GM19397 (cell line): ENCODE measurements around the gene WDR33.

Experiments
- ATAC-seq: cut with Tn5 transposase; IDR thresholded peaks from one replicate; pipeline ENCODE4 v1.9.1; 2021; ENCODE audit warnings: mild to moderate bottlenecking, moderate library complexity; ENCODE audit not compliant: unreplicated experiment

Gene WDR33

GRCh38 chr2:127675331-127676261 lies 135.4 kb downstream of the WDR33 start, which contains the start of gene LIMS2:
TSS of gene LIMS2 (minus strand) at chr2:127675530. CDS start at chr2:127675024, 506 bp downstream.
- ATAC-seq = no peak

DNA sequence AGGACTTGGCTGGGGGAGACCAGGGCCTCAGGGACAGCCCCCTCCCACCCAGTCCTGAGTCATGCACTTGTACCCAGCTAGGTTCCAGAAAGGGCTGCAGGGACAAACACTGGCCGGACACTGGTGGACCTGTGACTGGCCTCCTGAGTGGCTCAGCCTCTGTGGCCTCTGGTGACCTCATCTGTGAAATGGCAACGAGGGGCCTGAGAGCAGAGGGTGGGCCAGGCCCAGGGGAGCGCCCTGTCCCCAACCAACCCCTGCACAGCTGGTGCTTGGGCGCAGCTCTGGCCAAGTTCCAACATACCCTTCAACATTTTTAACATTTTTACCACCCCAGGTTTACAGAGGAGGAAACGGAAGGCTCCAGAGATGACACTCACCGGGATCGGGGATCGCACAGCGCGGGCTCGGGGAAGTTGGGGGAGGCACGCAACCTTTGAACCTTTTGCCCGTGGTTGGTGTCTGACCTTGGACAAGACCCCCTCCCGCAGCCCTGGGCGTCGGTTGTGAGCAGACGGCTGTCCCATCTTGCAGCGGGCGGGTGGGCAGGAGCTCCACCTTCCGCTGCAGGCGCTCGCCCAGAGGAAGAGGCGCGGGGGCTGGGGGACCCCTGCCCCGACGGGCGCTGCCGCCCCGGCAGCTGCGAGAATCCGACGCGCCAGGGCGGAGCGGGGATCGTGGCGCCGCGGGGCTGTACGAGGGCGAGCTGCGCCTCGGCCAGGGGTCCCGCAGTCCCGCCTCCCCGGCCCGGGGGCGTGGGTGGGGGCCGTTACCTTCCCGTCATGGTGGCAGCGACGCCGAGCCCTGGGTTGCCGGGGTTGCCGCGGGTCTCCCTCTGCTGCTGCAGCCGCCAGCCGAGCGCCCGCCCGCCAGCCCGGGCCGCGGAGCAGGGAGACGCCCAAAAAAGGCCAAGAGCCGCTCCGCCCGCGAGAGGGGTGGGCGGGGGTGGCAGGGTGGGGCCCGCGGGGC lies 136.4 kb downstream of the WDR33 start:
- ATAC-seq = no peak

DNA sequence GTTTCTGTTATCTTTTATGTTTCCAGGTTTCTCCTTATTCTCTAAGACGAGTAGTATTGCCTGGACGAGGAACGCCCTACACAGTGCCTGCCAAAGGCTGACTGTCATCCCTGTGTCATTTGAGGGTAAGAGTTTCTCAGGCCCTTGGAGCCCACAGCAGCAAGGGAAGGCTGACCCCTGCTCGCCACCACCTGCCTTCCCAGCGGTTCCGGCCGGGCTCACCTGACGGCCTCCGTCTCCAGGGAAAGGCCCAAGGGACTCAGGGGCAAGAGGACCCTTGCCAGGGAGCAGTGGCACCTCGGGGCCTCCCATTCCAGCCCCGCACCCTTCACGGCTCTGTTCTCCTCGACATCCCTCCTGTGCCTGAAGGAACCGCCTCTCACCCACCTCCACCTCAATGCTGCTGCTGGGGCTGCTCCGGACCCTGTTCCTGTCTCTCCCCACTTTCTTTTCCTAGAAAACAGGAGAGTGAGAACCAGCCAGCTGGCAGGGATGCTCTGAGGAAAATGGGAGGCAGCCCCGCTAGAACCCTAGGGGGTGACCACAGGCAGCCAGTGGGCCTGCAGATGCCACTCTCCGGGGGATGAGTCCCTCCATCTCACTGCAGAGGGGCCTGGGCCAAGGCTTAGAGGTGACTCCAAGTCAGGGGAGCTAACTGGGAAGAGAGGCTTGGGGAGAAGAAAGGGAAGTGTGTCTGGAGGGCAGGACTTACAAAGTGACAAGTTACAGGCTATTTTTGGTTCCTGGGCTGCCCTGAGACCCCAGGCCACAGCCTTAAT lies 137.5 kb downstream of the WDR33 start:
- ATAC-seq = no peak

DNA sequence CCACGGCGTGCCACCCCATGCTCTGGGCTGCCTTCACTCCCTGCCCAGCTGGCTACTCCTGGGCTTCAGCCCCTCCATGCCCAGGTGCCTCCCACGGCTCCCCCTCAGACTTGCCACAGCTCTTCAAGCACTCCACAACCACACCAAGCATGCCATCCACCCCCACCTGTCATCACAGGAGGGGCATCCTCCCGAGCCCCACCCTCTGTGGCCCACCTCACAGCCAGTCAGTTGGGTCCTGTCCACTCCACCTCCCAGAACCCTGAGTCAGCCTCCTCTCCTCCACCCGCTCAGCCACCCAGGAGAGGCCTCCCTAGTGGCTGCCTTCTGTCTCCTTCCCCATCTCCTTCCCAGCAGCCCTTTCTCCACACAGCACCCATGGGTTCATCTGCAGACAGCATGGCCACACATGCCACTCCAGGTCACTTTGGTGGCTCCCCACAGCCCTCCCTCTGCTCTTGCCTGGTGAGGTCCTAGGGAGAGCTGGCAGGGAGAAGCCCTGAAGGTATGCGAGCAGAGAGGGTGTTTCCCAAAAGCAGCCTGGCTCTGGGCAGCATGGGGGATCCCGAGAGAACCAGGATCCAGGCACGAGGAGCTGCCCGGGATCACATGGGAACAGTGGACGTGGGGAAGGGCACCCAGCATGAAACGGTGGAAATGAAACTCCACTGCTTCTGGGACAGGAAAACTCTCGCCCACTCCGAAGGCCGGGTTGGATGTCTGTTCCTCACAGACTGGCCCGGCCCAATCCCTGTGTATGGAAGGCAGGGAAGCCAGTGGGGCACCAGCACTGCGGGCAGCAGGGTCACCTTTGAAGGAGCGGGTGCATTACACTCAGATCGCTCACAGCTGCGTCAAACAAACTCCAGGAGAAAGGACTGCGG lies 138.4 kb downstream of the WDR33 start:
- ATAC-seq = no peak

DNA sequence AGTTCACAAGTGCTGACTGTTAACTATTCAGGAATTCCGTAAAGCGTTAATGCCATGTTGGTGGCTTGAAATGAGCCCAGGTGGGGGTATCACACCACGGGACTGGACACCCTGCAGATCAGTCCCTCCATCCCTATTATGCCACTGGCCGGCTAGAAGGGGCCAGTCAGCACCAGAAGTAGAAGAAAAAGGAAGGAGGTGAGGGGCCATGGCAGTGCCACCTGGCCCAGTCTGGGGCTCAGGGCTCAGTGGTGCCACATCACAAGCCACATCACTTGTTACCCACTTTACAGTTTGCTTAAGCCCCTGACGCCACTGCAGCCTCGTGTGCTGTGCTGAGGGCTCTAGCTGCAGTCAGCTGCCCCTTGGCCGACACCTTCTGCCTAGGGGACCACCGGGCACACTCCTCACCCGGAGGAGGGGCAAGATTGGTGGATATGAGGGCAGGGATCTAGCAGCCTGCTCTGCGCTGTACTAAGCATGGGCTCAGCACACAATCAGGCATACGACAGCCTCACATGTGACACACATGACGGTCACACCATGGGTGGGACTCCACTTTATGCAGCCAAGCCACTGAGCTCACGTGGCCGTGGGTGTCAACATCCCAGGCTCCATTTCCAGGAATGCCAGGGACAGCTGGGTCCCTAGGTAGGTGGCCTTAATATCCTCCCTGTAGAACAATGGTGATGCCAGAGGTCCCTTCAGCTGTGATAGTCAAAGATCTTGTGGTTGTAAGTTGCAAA lies 139.2 kb downstream of the WDR33 start:
- no peak for ATAC-seq

DNA sequence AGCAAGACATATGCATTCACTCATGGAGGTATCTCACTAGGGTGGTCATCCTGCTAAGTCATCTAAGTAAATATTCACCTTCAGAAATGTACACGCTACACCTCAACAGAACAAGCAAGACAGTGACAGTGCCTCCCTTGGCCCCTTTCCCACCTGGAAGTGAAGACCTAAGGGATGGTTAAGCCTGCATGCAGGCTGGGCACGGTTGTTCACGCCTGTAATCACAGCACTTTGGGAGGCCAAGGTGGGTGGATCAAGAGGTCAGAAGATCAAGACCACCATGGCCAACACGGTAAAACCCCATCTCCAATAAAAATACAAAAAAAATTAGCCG lies 140.0 kb downstream of the WDR33 start:
- ATAC-seq = no peak

- ATAC-seq = no peak
Observed at GRCh38 chr2:127670055-127670956, 140.7 kb downstream of the WDR33 start.

- ATAC-seq = no peak
Observed at GRCh38 chr2:127669056-127669455, 141.9 kb downstream of the WDR33 start.

DNA sequence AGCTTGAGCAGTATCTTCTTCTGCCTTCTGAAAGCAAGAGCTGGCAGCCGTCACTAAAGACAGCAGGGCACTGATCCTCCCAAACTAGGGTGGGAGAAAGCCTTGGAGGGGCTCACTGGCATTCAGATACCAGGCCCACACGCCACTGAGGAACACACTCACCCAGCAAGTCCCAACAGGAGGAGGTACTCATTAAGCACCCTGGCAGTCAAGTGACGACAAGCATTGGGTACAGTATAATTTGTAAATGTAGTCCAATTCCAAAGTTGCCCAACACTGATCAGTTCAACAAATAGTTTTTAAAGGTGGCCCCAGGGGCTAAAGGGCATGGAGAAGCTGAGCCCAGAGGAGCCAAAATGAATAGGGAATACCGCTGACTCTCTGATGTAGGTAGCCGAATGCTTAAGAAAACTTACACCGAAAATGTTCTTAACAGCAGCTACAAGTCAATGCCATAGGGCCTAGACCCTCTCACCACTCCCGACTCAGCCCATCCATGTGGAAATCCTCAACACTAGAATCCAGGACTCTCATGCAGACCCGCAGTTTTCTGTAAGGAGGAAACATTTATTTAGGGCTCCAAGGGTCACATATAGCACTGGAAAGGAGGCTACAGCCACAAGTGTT lies 145.6 kb downstream of the WDR33 start:
- ATAC-seq = no peak

- ATAC-seq = no peak
Observed at GRCh38 chr2:127664895-127665225, 146.1 kb downstream of the WDR33 start.

- ATAC-seq = no peak
Observed at GRCh38 chr2:127664065-127664894, 146.7 kb downstream of the WDR33 start.

DNA sequence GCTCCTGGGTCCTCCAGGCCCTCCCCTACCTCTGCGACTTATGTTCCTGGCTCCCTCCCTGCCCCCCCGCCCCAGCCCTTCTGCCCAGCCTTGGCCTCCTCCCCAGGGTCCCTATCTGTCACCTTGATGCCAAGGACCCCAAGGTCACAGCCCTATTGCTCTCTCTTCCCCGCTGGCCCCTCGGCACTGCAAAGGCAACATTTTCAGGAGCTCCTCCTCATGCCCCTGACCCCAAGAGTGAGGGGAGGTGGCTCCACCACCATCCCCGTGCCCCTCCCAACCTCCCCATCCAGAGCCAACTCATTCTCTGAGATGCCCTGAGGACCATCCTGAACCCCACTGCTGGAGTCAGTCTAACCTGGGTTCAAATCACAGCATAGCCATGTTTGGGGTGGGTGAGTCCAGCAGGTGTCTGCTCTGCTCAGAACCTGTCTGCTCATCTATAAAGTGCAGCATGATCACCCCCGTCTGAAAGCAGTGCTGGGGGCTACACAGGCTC lies 147.4 kb downstream of the WDR33 start:
- ATAC-seq = no peak

DNA sequence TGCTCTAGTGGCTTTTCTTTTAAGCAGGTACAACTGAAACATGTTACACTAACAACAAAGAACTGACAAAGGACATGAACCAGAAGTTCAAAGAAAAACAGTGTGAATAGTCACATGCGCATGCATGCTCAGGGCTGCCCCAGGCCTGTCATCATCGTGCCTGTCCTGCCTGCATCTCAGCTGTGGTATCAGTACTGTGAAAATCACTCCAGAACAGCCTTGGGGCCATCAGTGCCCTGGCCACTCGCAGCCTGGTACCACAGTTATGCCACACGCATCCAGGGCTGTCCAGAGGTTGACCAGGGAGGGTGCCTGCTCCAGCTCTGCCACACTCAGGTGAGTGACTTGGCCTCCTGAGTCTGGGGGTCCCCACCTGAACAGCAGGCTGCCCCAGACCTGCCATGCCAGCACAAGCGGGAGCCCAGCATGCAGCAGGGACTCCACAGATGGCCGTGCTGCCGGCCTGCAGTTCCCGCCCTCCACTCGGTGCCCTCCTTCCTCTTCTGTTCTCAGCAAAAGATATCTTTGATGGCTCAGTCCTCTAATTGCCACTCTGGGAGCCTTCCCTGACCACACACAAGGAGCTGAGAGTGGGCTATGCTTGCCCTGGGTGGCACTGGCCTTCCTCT lies 147.9 kb downstream of the WDR33 start:
- no peak for ATAC-seq

DNA sequence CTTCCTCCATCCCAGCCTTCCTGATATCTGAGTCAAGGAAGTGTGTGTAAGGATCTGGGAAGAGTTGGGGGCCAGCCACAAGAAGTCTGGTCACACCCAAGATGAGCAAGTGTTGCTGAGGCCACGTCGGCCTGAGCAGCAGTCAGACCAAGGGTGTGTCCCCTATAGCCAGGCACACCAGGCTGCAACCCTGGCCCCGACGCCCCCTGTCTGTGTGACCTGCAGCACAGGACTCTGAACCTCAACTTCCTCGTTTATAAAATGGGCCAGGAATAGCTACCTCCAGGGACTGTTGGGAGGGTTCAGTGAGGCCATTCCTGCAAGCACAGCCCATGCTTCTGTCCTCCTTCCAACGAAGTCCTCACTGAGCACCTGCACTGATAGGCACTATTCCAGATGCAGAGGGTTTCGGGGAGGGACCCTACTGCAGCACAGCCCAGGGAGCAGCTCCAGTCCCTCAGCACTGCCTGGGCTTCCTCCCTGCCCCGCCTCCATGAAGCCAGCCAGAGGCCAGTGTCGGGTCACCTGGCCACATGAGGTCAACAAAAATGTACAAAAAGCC lies 148.9 kb downstream of the WDR33 start:
- ATAC-seq = no peak

DNA sequence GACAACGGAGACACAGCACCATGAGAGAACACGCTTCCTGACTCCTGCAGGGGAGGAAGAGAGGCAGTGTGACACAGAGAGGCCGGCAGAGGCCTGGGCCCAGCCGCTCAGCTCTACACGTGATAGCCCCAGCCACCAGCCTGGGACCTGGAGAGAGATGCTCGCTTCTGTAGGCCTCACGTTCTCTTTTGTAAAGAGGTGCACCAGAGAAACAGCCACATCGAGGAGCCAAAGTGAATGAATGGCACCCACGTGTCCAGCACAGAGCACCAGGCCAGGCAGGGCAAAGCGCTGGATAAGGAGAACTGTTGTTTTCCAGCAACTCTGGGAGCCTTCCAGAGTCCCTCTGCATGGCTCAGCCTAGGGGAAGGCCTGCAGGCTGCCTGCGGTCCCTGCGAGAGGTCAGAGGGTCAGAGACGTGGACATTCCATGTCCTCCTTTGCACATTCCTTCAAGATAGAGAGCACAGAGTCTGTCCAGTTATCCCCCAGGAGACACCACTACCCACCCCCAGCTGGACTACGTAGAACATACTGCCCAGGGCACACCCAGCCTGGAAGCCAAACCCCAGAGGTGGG lies 149.8 kb downstream of the WDR33 start:
- ATAC-seq = no peak

GRCh38 chr2:127660291-127660578 lies 150.7 kb downstream of the WDR33 start:
- no peak for ATAC-seq
